Testis (tissue), 3 donors: ENCODE results near the gene NBDY. TPM values are rescaled to one million over a fixed set of nuclear protein-coding genes. Genes with fewer than 3 reads are reported as not detected.
"Not testable (repeated sequence)": the region's sequence is repeated elsewhere in the genome, so short reads cannot be mapped to it uniquely, and the experiment has no call there.

Experiments used
- DNase-seq: peaks from one replicate; pipeline ENCODE4 v3.0.0-alpha.2; 2019
- H3K27ac ChIP-seq, 2 donors: fragments of 200-600 bp; sonication (generic); one replicate each; pipeline ENCODE4 v1.5.1; 2019
- H3K27me3 ChIP-seq: fragments of 200-600 bp; sonication (generic); one replicate; pipeline ENCODE4 v1.5.1; 2019
- H3K36me3 ChIP-seq: fragments of 200-600 bp; sonication (generic); one replicate; pipeline ENCODE4 v1.5.1; 2017; ENCODE audit warnings: low read depth; ENCODE audit errors: missing control alignments
- H3K4me1 ChIP-seq: fragments of 200-600 bp; sonication (generic); one replicate; pipeline ENCODE4 v1.5.1; 2019
- H3K4me3 ChIP-seq, 2 donors: fragments of 200-600 bp; sonication (generic); one replicate each; pipeline ENCODE4 v1.5.1; 2017 to 2019
- H3K9me3 ChIP-seq: fragments of 200-600 bp; sonication (generic); one replicate; pipeline ENCODE4 v1.5.1; 2017
- CTCF ChIP-seq, 3 experiments: fragments of 450-650 bp in 2 of 3; fragments of 200-600 bp in 1 of 3; sonication (generic) in 1 of 3; IDR thresholded peaks; one replicate each; pipeline ENCODE4 v1.5.1; 2016 to 2019; ENCODE audit warnings: antibody characterized with exemption in 3 of 3, mild to moderate bottlenecking in 2 of 3, moderate library complexity in 1 of 3
- POLR2A ChIP-seq: fragments of 450-650 bp; IDR thresholded peaks from one replicate; pipeline ENCODE4 v1.6.1; 2017; ENCODE audit warnings: antibody characterized with exemption, mild to moderate bottlenecking, moderate library complexity
- WGBS, 2 donors: methylation state at CpG; one replicate each; pipeline ENCODE4 v1.1.5; 2018; 5-methylcytosine and 5-hydroxymethylcytosine counted together
- intact Hi-C: fragments of 100-400 bp; cut with DNase I; formaldehyde crosslinking; loops from one replicate; pipeline ENCODE4 v1.15.1; 2023; ENCODE audit warnings: low total_unique reads
- polyA plus RNA-seq: library from polyadenylated mRNA; stranded (reverse); fragments of 350-450 nt; fragmentation: Illumina TruSeq; extraction: RNeasy Lipid Tissue Mini Kit (QIAGEN cat#74804); gene quantifications from one replicate; pipeline ENCODE4 v1.2.3, GENCODE V29; 2014; ENCODE audit warnings: low read depth, low replicate concordance; ENCODE audit not compliant: insufficient read depth
- total RNA-seq, 2 donors: library from RNA; depleted of rRNA; stranded (reverse); fragments of >200 nt; gene quantifications; one replicate each; pipeline ENCODE4 v1.2.3, GENCODE V29; 2016

NBDY gene
- total and polyA plus RNA-seq, 3 donors from 2014 or later, result 26.1 to 33.1 (median 30.9) TPM

- Histone ChIP-seq H3K4me3 (no peak overlapping the region), H3K9me3 (no peaks in the 10 kb centered on the region), H3K36me3 (no peaks in the 10 kb centered on the region), H3K27me3 (no peaks in the 10 kb centered on the region), H3K27ac (no peak overlapping the region), H3K4me1 (no peaks in the 10 kb centered on the region)
- TF ChIP-seq POLR2A (no peak), CTCF (IDR thresholded peaks at IDR 0.05) (no peak)
- intact Hi-C loops, result no loop called here
- DNase-seq, result no peak
- WGBS, 2 donors, result 64 to 66% methylated on average over 4 of the region's 4 CpGs
These were observed 75.8 kb downstream of the NBDY start for GRCh38 chrX:56804867-56805266.

- TF ChIP-seq POLR2A (no peak), CTCF (IDR thresholded peaks at IDR 0.05) (no peak)
- no peak for DNase-seq
- WGBS, 2 donors, result 92 to 100% methylated on average over 1 of the region's 1 CpG
- H3K27ac ChIP-seq, result no peak overlapping the region
- no peaks in the 10 kb centered on the region for H3K27me3 ChIP-seq
- no peak overlapping the region for H3K4me3 ChIP-seq
- no peaks in the 10 kb centered on the region for H3K4me1 ChIP-seq
- no peaks in the 10 kb centered on the region for H3K9me3 ChIP-seq
- no peaks in the 10 kb centered on the region for H3K36me3 ChIP-seq
- intact Hi-C loops, result no loop called here
These were observed 76.4 kb downstream of the NBDY start for GRCh38 chrX:56805399-56805798.

GRCh38 chrX:56806176-56806575 lies 77.1 kb downstream of the NBDY start:
- H3K4me3 ChIP-seq, result not testable (repeated sequence)
- 88 to 97% methylated on average over 2 of the region's 2 CpGs for WGBS, 2 donors

GRCh38 chrX:56811599-56811998 lies 82.6 kb downstream of the NBDY start:
- intact Hi-C loops, result no loop called here
- Histone ChIP-seq H3K4me1 (no peaks in the 10 kb centered on the region), H3K9me3 (no peaks in the 10 kb centered on the region), H3K4me3 (no peak overlapping the region), H3K36me3 (no peaks in the 10 kb centered on the region), H3K27me3 (no peaks in the 10 kb centered on the region), H3K27ac (no peak overlapping the region)
- no peak for DNase-seq
- WGBS, 2 donors, result 96 to 100% methylated on average over 2 to 5 of the region's 5 CpGs
- no peak for TF ChIP-seq CTCF (IDR thresholded peaks at IDR 0.05)
- TF ChIP-seq POLR2A, result no peak

More at GRCh38 chrX:56806176-56806575, 77.1 kb downstream of the NBDY start:
- DNase-seq, H3K4me1 ChIP-seq, H3K27ac ChIP-seq, H3K9me3 ChIP-seq, intact Hi-C loops, H3K36me3 ChIP-seq, H3K27me3 ChIP-seq: not testable (repeated sequence)

- H3K36me3 ChIP-seq, result no peaks in the 10 kb centered on the region
- intact Hi-C loops, result no loop called here
- no peak overlapping the region for H3K4me3 ChIP-seq
- no peaks in the 10 kb centered on the region for H3K27me3 ChIP-seq
- WGBS, 2 donors, result 34 to 52% methylated on average over 7 of the region's 7 CpGs
- no peak for DNase-seq
- TF ChIP-seq POLR2A (no peak), CTCF (IDR thresholded peaks at IDR 0.05) (no peak)
- no peaks in the 10 kb centered on the region for H3K9me3 ChIP-seq
- H3K27ac ChIP-seq, result no peak overlapping the region
- no peaks in the 10 kb centered on the region for H3K4me1 ChIP-seq
These were observed 83.6 kb downstream of the NBDY start for GRCh38 chrX:56812515-56813105.
